H1 (cell line): ENCODE results near the gene OBI1. TPM values are rescaled to one million over a fixed set of nuclear protein-coding genes. Genes with fewer than 3 reads are reported as not detected.

Experiments used
- CTCF ChIA-PET: fragments of 300-600 bp; sonication (Branson Sonifier 250); formaldehyde crosslinking; loops from one replicate; lab custom pipeline; 2021; ENCODE audit not compliant: partially characterized antibody; lab: Charles Lee
- POLR2A ChIA-PET: fragments of 300-600 bp; sonication (Branson Sonifier 250); formaldehyde crosslinking; loops from one replicate; lab custom pipeline; 2021; ENCODE audit warnings: inconsistent platforms; ENCODE audit not compliant: partially characterized antibody; lab: Charles Lee
- DNase-seq, 2 experiments: peaks; one replicate each; pipeline versions ENCODE4 v3.0.0 to v3.0.0-alpha.2; 2010 to 2022; ENCODE audit warnings: low spot score in 2 of 2, low read depth in 1 of 2, mixed read lengths in 1 of 2
- FAIRE-seq: peaks from 2 replicates; lab custom pipeline; 2011; peaks lifted over from hg19 to GRCh38; lab: Jason Lieb, UNC
- H2AFZ ChIP-seq: 2 replicates; pipeline ENCODE4 v1.8.1; 2012; ENCODE audit warnings: low read length, inconsistent platforms
- H2AK5ac ChIP-seq: 2 replicates; pipeline ENCODE4 v1.6.1; 2013; ENCODE audit warnings: low read depth, low read length
- H2BK120ac ChIP-seq: replicated peaks from 2 replicates; pipeline ENCODE3; 2013; ENCODE audit warnings: low read depth, low read length, inconsistent platforms
- H2BK12ac ChIP-seq: 2 replicates; pipeline ENCODE4 v1.6.1; 2013; ENCODE audit warnings: low read depth, low read length
- H2BK15ac ChIP-seq: 2 replicates; pipeline ENCODE4 v1.6.1; 2013; ENCODE audit warnings: low read length
- H2BK20ac ChIP-seq: 2 replicates; pipeline ENCODE4 v1.6.1; 2013; ENCODE audit warnings: low read length
- H2BK5ac ChIP-seq: 2 replicates; pipeline ENCODE4 v1.6.1; 2013; ENCODE audit warnings: low read depth, low read length
- H3K14ac ChIP-seq: 2 replicates; pipeline ENCODE4 v1.6.1; 2013; ENCODE audit warnings: inconsistent platforms; ENCODE audit not compliant: insufficient read length
- H3K18ac ChIP-seq: 2 replicates; pipeline ENCODE4 v1.6.1; 2013; ENCODE audit warnings: low read length; ENCODE audit errors: extremely low read depth
- H3K23ac ChIP-seq: 2 replicates; pipeline ENCODE4 v1.6.1; 2013; ENCODE audit warnings: inconsistent platforms; ENCODE audit not compliant: insufficient read length
- H3K23me2 ChIP-seq: 2 replicates; pipeline ENCODE4 v1.6.1; 2013; ENCODE audit warnings: low read depth, low read length
- H3K27ac ChIP-seq: 2 replicates; pipeline ENCODE4 v1.6.1; 2011; ENCODE audit warnings: low read depth, low read length, inconsistent platforms
- H3K27me3 ChIP-seq, 4 experiments: replicated peaks in 1 of 4; 1 replicate in 1 of 4; 2 replicates in 3 of 4; pipeline versions ENCODE4 v1.6.1 to v1.8.1; 2011 to 2013; ENCODE audit warnings: low read length in 3 of 4, mild to moderate bottlenecking in 3 of 4, inconsistent platforms in 2 of 4, mixed read lengths in 2 of 4, moderate library complexity in 1 of 4; ENCODE audit not compliant: control insufficient read depth in 3 of 4, insufficient read depth in 3 of 4; ENCODE audit errors: extremely low read depth in 1 of 4
- H3K36me3 ChIP-seq, 4 experiments: 2 replicates each; pipeline versions ENCODE4 v1.6.1 to v1.8.1; 2011 to 2013; ENCODE audit warnings: mild to moderate bottlenecking in 4 of 4, low read length in 3 of 4, moderate library complexity in 2 of 4, control low read depth in 1 of 4, inconsistent platforms in 1 of 4; ENCODE audit not compliant: insufficient read depth in 4 of 4, control insufficient read depth in 2 of 4
- H3K4ac ChIP-seq: replicated peaks from 2 replicates; pipeline ENCODE3; 2013; ENCODE audit warnings: low read length, low read depth, mixed read lengths, inconsistent platforms; ENCODE audit not compliant: insufficient read length
- H3K4me1 ChIP-seq, 4 experiments: replicated peaks in 1 of 4; 1 replicate in 1 of 4; 2 replicates in 3 of 4; pipeline versions ENCODE4 v1.6.1 to v1.8.1; 2011 to 2013; ENCODE audit warnings: low read length in 3 of 4, inconsistent platforms in 2 of 4, mixed read lengths in 1 of 4; ENCODE audit not compliant: insufficient read depth in 4 of 4, control insufficient read depth in 3 of 4
- H3K4me2 ChIP-seq, 2 experiments: 2 replicates each; pipeline versions ENCODE4 v1.6.1 to v1.8.1; 2011 to 2013; ENCODE audit warnings: low read depth in 2 of 2, low read length in 2 of 2, control low read depth in 1 of 2, inconsistent platforms in 1 of 2, mild to moderate bottlenecking in 1 of 2; ENCODE audit not compliant: insufficient read depth in 1 of 2
- H3K4me3 ChIP-seq, 4 experiments: fragments of 200-600, 300-600 bp in 1 of 4; sonication (generic), shearing (Covaris generic), sonication (Bioruptor Twin) in 1 of 4; 2 replicates each; pipeline versions ENCODE4 v1.5.1 to v1.8.1; 2011 to 2016; ENCODE audit warnings: low read length in 4 of 4, low read depth in 3 of 4, control low read depth in 2 of 4, inconsistent platforms in 2 of 4, mild to moderate bottlenecking in 2 of 4, mixed read lengths in 1 of 4, moderate library complexity in 1 of 4; ENCODE audit not compliant: insufficient read depth in 2 of 4; ENCODE audit errors: extremely low read depth in 1 of 4
- H3K56ac ChIP-seq: replicated peaks from 2 replicates; pipeline ENCODE3; 2013; ENCODE audit warnings: low read depth, mild to moderate bottlenecking, mixed read lengths, low read length, inconsistent platforms; ENCODE audit not compliant: insufficient read length
- H3K79me1 ChIP-seq: 2 replicates; pipeline ENCODE4 v1.6.1; 2013; ENCODE audit warnings: low read depth, low read length, control low read depth
- H3K79me2 ChIP-seq, 2 experiments: 2 replicates each; pipeline versions ENCODE4 v1.6.1 to v1.8.1; 2012 to 2013; ENCODE audit warnings: low read length in 2 of 2, mild to moderate bottlenecking in 2 of 2, inconsistent platforms in 1 of 2; ENCODE audit not compliant: insufficient read depth in 2 of 2, control insufficient read depth in 1 of 2
- H3K9ac ChIP-seq, 4 experiments: replicated peaks in 1 of 4; 1 replicate in 1 of 4; 2 replicates in 3 of 4; pipeline versions ENCODE4 v1.6.1 to v1.8.1; 2011 to 2013; ENCODE audit warnings: low read depth in 3 of 4, low read length in 3 of 4, control low read depth in 2 of 4, mild to moderate bottlenecking in 2 of 4, moderate library complexity in 2 of 4, inconsistent platforms in 1 of 4; ENCODE audit errors: extremely low read depth in 1 of 4
- H3K9me3 ChIP-seq, 2 experiments: 2 replicates each; pipeline versions ENCODE4 v1.6.1 to v1.8.1; 2012 to 2013; ENCODE audit warnings: mild to moderate bottlenecking in 2 of 2, moderate library complexity in 2 of 2, control low read depth in 1 of 2, inconsistent platforms in 1 of 2, low read depth in 1 of 2, low read length in 1 of 2, mixed read lengths in 1 of 2; ENCODE audit not compliant: insufficient read depth in 2 of 2
- H4K20me1 ChIP-seq, 2 experiments: replicated peaks in 1 of 2; 2 replicates each; pipeline versions ENCODE3 to v1.8.1; 2011 to 2013; ENCODE audit warnings: inconsistent platforms in 2 of 2, low read length in 2 of 2, mild to moderate bottlenecking in 1 of 2; ENCODE audit not compliant: insufficient read depth in 2 of 2, control insufficient read depth in 1 of 2
- H4K5ac ChIP-seq: 2 replicates; pipeline ENCODE4 v1.6.1; 2013; ENCODE audit warnings: low read length, low read depth, mixed read lengths, inconsistent platforms; ENCODE audit not compliant: insufficient read length
- H4K8ac ChIP-seq: 2 replicates; pipeline ENCODE4 v1.8.0; 2013; ENCODE audit warnings: mild to moderate bottlenecking, moderate library complexity, low read length, inconsistent platforms; ENCODE audit not compliant: insufficient read depth; ENCODE audit errors: extremely low read depth
- H4K91ac ChIP-seq: replicated peaks from 2 replicates; pipeline ENCODE3; 2013; ENCODE audit warnings: low read length, mixed read lengths, inconsistent platforms; ENCODE audit not compliant: insufficient read length
- BACH1 ChIP-seq: IDR thresholded peaks from 2 replicates; pipeline ENCODE4 v1.6.1; 2012; ENCODE audit warnings: low read length, improper control_type of control experiment
- JUND ChIP-seq: IDR thresholded peaks from 2 replicates; pipeline ENCODE4 v1.6.1; 2011; ENCODE audit warnings: mild to moderate bottlenecking, improper control_type of control experiment, low read length
- RFX5 ChIP-seq: IDR thresholded peaks from 2 replicates; pipeline ENCODE4 v1.6.1; 2011; ENCODE audit warnings: low read depth, low read length, improper control_type of control experiment, borderline replicate concordance
- WGBS, 2 experiments: shearing (Covaris generic) in 1 of 2; methylation state at CpG; one replicate each; pipeline versions ENCODE4 v1.1.6 to v1.1.7; 2013 to 2015; ENCODE audit warnings: low lambda C conversion rate in 2 of 2, mixed read lengths in 2 of 2, inconsistent platforms in 1 of 2, low coverage in 1 of 2, missing lambda C conversion rate in 1 of 2; ENCODE audit not compliant: insufficient replicate concordance in 2 of 2, insufficient coverage in 1 of 2, insufficient read length in 1 of 2; ENCODE audit errors: extremely low coverage in 1 of 2, missing lambda C conversion rate in 1 of 2; 5-methylcytosine and 5-hydroxymethylcytosine counted together
- polyA plus RNA-seq, 7 experiments: library from polyadenylated mRNA; depleted of rRNA in 3 of 7; stranded (reverse) in 5 of 7; unstranded in 2 of 7; fragments of >200 nt in 5 of 7; fragments of 200-250 nt in 2 of 7; gene quantifications; 1 replicate in 5 of 7; 2 replicates in 1 of 7; 4 replicates in 1 of 7; pipeline versions ENCODE4 v1.2.1 to v1.2.3, GENCODE V29; 2011 to 2013; ENCODE audit warnings: missing spikeins in 2 of 7, mixed read lengths in 2 of 7
- total RNA-seq: library from RNA; stranded (reverse); fragmentation: NEBNext Ultra II Directional; extraction: Animal tissue kit (Norgen Biotek cat#: 25700); gene quantifications from 2 replicates; pipeline ENCODE4 v1.2.1, GENCODE V29; 2021
- TF ChIP-seq, protein P1 (sequence below): IDR thresholded peaks from 2 replicates; pipeline ENCODE4 v1.6.1; 2011; ENCODE audit warnings: low read length, improper control_type of control experiment

Gene OBI1
- total and polyA plus RNA-seq, 2 of the 8 experiments (the other 6 are each of a cell fraction or from before 2014, with no cell fraction given), result 7.1 to 14.3 TPM

DNA sequence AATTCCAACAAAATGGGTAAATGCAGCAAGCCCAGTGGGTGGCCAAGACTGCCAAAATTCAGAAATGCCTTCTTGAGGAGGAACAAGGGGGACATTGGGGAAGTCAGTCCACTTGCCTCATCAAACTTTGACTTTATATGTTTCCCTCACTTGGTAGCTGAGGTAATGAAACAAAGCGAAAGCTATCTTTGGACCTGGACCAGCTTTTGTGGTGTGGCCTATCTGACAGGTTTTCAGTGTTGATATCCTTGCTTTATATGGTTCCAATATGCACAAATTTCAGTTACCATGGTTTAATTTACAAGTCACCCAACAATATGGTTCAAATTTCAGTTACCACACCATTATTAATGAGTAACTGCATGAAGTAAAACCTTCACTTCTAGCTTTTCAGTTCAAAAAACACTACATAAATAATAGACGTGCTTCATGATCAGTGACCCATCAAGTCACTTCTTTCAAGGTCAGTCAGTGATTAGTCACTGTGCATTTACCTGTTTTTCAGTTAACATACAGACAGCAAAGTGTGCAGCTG, 38.0 kb downstream of the OBI1 start:
- H3K4ac ChIP-seq, result no peak overlapping the region
- H3K18ac ChIP-seq, result no peak overlapping the region
- peaks cover 0 to 3% (median 0%) of the 10 kb centered on the region in 4 experiments; a peak in 2 of 7 replicates for H3K4me1 ChIP-seq
- ChIA-PET POLR2A (no interaction called here), CTCF (interaction anchor here (1.1 to 3.4 kb wide), 2 partner anchors 17 to 380 kb away, joined by 3 to 9 read pairs; no protein-coding TSS in a partner anchor)
- no peaks in the 10 kb centered on the region for H3K9me3 ChIP-seq
- H2BK120ac ChIP-seq, result no peak overlapping the region
- DNase-seq, result no peak
- no peak overlapping the region for H3K27ac ChIP-seq
- 80% methylated on average over 2 of the region's 2 CpGs; no CpG with 5 or more reads in 1 of the 2 experiments for WGBS, 2 experiments
- H4K91ac ChIP-seq, result no peak overlapping the region
- no peak overlapping the region for H3K14ac ChIP-seq
- no peak overlapping the region for H2BK5ac ChIP-seq
- no peak overlapping the region for H3K4me2 ChIP-seq
- peaks cover 0 to 6% of the 10 kb centered on the region in 2 experiments for H4K20me1 ChIP-seq
- H3K79me1 ChIP-seq, result no peaks in the 10 kb centered on the region
- no peak overlapping the region for H2BK15ac ChIP-seq
- H4K5ac ChIP-seq, result no peak overlapping the region
- H2AK5ac ChIP-seq, result no peak overlapping the region
- H3K4me3 ChIP-seq, result no peak overlapping the region
- H3K9ac ChIP-seq, result no peak overlapping the region
- peaks cover 0 to 13% (median 9%) of the 10 kb centered on the region in 4 experiments; a peak in 6 of 8 replicates for H3K36me3 ChIP-seq
- H3K27me3 ChIP-seq, result no peaks in the 10 kb centered on the region
- H3K23ac ChIP-seq, result no peak overlapping the region
- H4K8ac ChIP-seq, result no peak overlapping the region
- H2BK12ac ChIP-seq, result no peak overlapping the region
- FAIRE-seq, result no peak
- no peak overlapping the region for H2BK20ac ChIP-seq
- H3K56ac ChIP-seq, result no peak overlapping the region
- H3K23me2 ChIP-seq, result no peaks in the 10 kb centered on the region; the same call in 1 of the 2 replicates
- no peak overlapping the region for H2AFZ ChIP-seq
- H3K79me2 ChIP-seq, result no peaks in the 10 kb centered on the region
- TF ChIP-seq, protein P1, sequence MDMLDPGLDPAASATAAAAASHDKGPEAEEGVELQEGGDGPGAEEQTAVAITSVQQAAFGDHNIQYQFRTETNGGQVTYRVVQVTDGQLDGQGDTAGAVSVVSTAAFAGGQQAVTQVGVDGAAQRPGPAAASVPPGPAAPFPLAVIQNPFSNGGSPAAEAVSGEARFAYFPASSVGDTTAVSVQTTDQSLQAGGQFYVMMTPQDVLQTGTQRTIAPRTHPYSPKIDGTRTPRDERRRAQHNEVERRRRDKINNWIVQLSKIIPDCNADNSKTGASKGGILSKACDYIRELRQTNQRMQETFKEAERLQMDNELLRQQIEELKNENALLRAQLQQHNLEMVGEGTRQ, result no peak
- TF ChIP-seq RFX5, result no peak
- TF ChIP-seq JUND, result no peak
- TF ChIP-seq BACH1, result no peak
